Measurements from ENCODE around the gene EXTL1.
"Not testable (repeated sequence)": the region's sequence is repeated elsewhere in the genome, so short reads cannot be mapped to it uniquely, and the experiment has no call there.

EXTL1 gene

GRCh38 chr1:26021647-26022403, at the start of gene EXTL1:
Gene EXTL1, plus strand, starts transcription at chr1:26021775. Its CDS starts 872 bp downstream, at chr1:26022647.
- no peak for DNase-seq (ENCODE audit: low read depth)

GRCh38 chr1:25971811-25972180, 49.8 kb upstream of the EXTL1 start:
- DNase-seq (ENCODE audit: low read depth), result no peak

- no peak for DNase-seq (ENCODE audit: low read depth)
Observed at GRCh38 chr1:25973610-25974321, 47.8 kb upstream of the EXTL1 start.

GRCh38 chr1:25977801-25978200, 43.8 kb upstream of the EXTL1 start:
- DNase-seq (ENCODE audit: low read depth), result no peak

- no peak for DNase-seq (ENCODE audit: low read depth)
Observed at GRCh38 chr1:25978403-25978802, 43.2 kb upstream of the EXTL1 start.

- no peak for DNase-seq (ENCODE audit: low read depth)
Observed at GRCh38 chr1:25979210-25979609, 42.4 kb upstream of the EXTL1 start.

GRCh38 chr1:25985171-25985570, 36.4 kb upstream of the EXTL1 start:
- no peak for DNase-seq (ENCODE audit: low read depth)

- DNase-seq (ENCODE audit: low read depth), result no peak
Observed at GRCh38 chr1:25985670-25986069, 35.9 kb upstream of the EXTL1 start.

- DNase-seq (ENCODE audit: low read depth), result not testable (repeated sequence)
Observed at GRCh38 chr1:25986773-25987172, 34.8 kb upstream of the EXTL1 start.

- DNase-seq (ENCODE audit: low read depth), result no peak
Observed at GRCh38 chr1:25987951-25988350, 33.6 kb upstream of the EXTL1 start.

- DNase-seq (ENCODE audit: low read depth), result no peak
Observed at GRCh38 chr1:25989440-25990234, 31.9 kb upstream of the EXTL1 start.

GRCh38 chr1:25990251-25990650, 31.3 kb upstream of the EXTL1 start:
- DNase-seq (ENCODE audit: low read depth), result no peak

- peak; percentile 39 for DNase-seq (ENCODE audit: low read depth)
Observed at GRCh38 chr1:25990702-25991395, 30.7 kb upstream of the EXTL1 start.

GRCh38 chr1:25991937-25992688, 29.5 kb upstream of the EXTL1 start:
- no peak for DNase-seq (ENCODE audit: low read depth)

- no peak for DNase-seq (ENCODE audit: low read depth)
Observed at GRCh38 chr1:25992689-25993171, 28.8 kb upstream of the EXTL1 start.

- no peak for DNase-seq (ENCODE audit: low read depth)
Observed at GRCh38 chr1:25993197-25993951, 28.2 kb upstream of the EXTL1 start.

GRCh38 chr1:25994402-25995150, 27.0 kb upstream of the EXTL1 start:
- no peak for DNase-seq (ENCODE audit: low read depth)

- no peak for DNase-seq (ENCODE audit: low read depth)
Observed at GRCh38 chr1:25996966-25997827, 24.4 kb upstream of the EXTL1 start.

Data from stimulated activated CD8-positive, alpha-beta memory T cell treated with anti-CD3 and anti-CD28 coated beads, Interleukin-12 subunit alpha, Interleukin-12 subunit beta, amount 100 ng/mL, for 1 hour (primary cell).